Activated CD8-positive, alpha-beta memory T cell treated with anti-CD3 and anti-CD28 coated beads for 36 hours (primary cell): ENCODE results near the gene CACNA1B. TPM values are rescaled to one million over a fixed set of nuclear protein-coding genes. Genes with fewer than 3 reads are reported as not detected.
"Not testable (repeated sequence)": the region's sequence is repeated elsewhere in the genome, so short reads cannot be mapped to it uniquely, and the experiment has no call there.

ENCODE experiments used
- CTCF ChIA-PET: fragments of 350-600 bp; sonication (Branson Sonifier 250); formaldehyde crosslinking; loops from one replicate; lab custom pipeline; 2021; ENCODE audit warnings: antibody characterized with exemption; lab: Charles Lee
- POLR2A ChIA-PET: fragments of 350-600 bp; sonication (Branson Sonifier 250); formaldehyde crosslinking; loops from one replicate; lab custom pipeline; 2021; ENCODE audit warnings: antibody characterized with exemption; lab: Charles Lee
- total RNA-seq, 2 experiments: library from RNA; stranded (reverse); gene quantifications; one replicate each; pipeline ENCODE4 v1.2.3, GENCODE V29; 2021

Gene CACNA1B
- total RNA-seq, 2 experiments from 2014 or later, result not detected

DNA sequence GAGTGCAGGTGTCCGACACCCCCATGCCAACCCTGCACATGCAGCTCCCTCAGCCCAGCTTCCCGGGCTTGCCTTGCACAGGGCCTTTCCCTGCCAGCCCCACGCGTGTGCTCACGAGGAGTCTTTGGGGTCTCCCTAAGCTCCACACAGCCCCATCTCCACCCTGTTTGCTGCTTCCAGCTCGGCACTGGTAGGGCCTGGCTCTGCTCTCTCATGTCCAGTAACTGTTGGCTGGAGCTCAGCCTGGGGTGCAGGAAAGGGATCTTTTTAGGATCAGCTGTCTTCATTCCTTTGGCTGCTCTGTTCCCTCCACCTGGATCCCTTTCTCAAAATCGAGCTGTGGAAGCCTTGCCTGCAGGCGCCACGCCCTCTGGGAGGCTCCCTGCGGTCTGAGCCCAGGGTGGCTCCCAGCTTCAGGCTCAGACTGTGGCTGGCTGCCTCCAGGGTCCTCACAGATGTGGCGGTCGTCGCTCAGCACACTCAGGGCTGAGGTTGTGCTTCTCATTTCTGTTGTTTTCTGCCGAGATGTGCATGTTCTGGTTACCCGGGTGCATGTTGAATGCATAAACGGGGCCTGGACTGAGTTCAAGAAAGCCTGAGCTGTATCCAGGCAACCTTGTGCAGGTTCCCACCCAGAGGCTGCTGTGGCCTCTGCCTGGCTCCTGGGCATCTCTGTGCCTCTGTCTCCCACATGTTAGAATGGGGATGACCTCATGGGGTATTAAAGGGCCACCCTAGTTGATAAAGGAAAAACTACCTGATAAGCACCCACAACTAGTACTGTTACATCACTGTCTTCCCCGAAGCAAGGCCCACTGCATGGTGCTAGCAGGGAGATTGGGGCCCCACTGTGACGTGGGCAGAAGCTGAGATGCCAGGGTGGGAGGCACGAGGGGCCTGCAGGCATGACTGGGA is 4.3 kb downstream of the CACNA1B start:
- ChIA-PET CTCF (no interaction called here), POLR2A (no interaction called here)

DNA sequence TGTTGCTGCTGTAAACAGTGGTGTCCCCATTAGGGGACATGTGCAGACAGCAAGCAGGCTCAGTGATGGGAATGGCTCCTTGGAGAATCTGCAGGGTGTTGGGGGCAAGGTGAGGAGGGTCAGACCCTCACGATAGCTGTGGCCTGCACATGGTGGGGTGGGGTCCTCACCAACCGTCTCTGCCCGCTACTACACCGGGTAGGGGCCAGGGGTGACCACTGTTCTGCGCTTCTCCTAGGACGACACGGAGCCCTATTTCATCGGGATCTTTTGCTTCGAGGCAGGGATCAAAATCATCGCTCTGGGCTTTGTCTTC is 4.9 kb downstream of the CACNA1B start:
- POLR2A ChIA-PET, result no interaction called here
- CTCF ChIA-PET, result no interaction called here

DNA sequence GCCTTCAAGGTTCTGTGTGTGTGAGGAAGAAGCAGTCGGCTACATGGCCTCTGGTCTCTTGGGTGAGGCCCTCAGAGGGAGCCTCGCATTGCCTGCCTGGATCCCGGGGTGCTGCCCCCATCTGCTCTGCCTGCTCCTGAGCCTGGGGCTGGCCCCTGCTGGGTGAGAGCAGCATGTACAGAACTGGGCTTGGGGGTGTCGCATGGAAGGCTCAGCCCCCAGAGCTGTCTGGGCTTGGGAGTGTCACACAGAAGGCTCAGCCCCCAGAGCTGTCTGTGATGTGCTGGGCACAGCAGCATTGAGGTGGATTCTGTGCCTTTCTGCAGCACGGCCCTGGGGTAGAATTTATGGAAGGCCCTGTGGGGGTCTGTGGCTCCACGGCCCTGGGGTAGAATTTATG is 6.4 kb downstream of the CACNA1B start:
- CTCF ChIA-PET, POLR2A ChIA-PET: not testable (repeated sequence)

DNA sequence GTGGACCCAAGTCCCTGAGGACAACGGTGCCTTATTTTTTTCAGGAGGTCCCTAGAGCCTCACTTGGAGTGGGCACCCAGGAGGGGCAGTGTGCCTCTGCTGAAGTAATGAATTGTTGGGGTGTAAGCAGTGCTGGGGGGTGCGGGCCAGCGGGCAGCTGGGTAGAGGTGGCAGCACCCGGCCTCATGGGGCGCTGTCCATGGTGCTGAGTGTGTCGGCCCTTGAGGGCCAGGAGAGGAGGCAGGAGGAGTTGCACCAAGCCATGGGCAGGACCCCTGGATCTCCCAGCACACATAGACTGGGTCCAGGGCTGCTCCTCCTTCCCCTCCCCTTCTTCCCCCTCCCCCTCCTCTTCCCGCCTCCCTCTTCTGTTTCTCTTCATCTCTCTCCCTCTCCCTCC is 7.0 kb downstream of the CACNA1B start:
- POLR2A ChIA-PET, CTCF ChIA-PET: not testable (repeated sequence)

DNA sequence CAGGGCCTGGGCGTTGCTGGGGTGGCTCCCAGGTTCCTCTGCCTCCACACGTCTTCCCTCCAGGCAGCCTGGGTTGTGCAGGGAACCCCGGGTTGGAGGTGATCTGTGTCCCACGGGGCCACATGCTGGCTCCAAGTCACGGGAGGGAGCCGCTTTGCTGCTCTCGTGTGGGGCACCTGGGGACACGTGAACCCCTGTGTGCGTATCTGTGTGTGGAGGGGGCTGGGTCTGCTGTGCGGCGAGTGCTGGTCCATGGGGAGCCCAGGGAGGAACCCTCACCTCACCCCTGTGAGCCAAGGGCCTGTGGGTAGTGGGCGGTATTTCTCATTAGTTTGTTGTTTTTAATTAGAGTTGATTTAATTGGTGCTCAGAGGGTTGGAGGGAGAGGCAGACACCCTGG is 7.5 kb downstream of the CACNA1B start:
- POLR2A ChIA-PET, CTCF ChIA-PET: not testable (repeated sequence)

DNA sequence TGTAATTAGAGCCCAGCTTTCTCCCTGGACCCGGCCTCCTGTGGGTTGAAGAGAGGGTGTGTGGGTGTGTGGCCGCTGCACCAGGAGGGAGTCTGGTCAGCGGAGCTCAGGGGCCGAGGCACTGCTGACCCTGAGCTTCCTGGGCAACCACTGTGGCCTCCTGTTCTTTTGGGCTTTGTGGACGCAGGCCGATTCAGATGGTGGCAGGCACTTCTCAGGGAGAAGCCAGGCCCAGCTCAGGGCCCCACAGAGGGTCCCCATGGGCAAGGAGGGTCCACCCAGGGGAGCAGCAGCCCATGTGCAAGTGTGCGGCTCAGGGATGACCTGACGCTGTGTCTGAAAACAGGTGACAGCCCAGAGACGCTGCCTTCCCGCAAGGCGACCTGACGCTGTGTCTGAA is 11.0 kb downstream of the CACNA1B start:
- POLR2A ChIA-PET, CTCF ChIA-PET: not testable (repeated sequence)

DNA sequence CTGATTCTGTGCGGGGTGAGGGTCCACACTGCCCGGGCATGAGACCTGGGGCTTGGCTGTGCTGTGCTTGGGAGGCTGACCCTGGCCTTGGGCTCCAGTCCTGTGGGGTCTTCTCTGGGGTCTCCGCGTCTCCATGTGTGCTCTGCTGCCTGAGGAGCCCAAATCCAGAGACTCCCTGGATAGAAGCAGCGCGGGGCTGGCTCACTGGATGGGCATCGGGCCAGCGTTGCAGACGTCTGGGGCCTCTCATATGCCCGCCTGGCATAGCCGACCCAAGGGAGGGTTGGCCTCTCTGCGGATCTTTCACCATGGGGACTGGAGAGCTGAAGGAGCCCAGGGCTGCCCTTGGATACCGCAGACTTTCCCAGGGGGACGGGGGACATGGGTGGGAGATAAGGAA is 12.4 kb downstream of the CACNA1B start:
- CTCF ChIA-PET, POLR2A ChIA-PET: not testable (repeated sequence)

DNA sequence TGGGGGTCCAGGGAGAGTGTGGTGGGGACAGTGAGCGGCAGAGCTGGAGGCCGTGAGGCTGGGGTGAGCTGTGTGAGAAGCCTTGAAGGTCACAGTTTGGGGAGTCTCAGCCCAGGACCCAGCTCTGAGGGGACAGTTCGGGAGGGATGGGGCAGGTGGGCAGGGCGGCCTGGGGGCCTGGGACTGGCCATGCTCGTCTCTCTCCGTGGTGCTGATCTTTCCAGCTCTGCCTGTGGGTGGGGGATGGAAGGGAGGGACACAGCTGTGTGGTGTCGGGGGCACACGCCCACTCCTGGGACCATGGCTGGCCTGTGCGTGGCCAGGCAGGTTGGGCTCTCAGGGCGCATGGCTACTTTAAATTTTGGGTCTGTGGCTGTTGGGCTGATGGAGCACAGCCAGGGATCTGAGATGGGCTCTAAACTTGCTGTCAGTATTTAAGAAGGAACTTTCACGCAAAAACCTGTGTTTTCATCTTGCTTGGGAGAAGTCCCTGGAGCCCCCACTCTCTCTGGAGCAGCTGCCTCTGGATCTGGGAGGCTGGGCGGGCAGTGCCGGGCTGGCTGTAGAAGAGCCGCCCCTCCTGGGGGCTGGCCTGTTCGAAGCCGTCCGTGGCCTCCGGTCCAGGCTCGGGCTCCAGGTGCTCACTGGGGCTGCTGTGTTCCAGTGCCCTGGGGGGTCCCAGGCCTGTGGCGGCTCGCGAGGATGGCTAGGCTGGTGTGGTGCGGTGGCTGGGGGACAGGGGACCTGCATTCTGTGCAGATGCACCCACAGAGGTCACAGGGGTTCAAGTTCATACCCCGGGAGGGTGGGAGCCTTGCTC is 13.4 kb downstream of the CACNA1B start:
- CTCF ChIA-PET, POLR2A ChIA-PET: not testable (repeated sequence)

DNA sequence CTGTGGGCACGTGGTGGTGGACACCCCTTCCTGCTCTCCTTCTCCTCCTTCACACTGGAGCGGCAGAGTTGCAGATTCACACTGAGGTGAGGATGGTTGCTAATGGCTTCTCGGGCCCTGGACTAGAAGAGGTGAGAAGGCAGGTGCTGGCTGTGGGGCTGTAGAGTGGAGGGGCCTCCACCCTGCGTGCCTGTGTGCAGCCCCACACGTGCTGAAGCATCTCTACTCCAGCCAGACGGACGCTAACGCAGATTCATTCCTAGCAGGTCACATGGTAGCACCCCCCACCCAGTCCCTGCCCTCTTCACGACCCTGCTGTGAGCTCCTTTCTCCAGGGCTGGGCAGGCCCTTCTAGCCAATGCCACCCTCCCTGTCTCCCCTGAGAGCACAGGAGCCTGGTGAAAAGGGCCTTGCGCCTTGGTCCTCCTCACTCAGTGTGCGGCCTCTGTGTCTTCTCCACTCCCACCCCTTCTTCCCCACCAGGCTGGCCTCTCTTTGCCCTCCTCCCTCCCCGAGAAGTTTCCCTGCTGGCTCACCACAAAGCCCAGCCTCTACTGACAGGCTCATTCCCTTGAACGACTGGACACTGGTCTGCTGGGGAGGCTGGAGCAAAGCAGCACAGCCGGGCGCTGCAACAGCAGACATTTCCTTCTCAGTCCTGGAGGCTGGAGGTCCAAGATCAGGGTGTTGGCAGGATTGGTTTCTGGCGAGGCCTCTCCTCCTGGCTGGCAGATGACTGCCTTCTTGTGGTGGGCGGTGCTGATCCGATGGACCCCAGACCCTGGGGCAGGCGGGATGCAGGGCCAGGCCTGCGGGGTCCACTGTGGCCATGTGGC is 14.2 kb downstream of the CACNA1B start:
- CTCF ChIA-PET, result no interaction called here
- POLR2A ChIA-PET, result no interaction called here

DNA sequence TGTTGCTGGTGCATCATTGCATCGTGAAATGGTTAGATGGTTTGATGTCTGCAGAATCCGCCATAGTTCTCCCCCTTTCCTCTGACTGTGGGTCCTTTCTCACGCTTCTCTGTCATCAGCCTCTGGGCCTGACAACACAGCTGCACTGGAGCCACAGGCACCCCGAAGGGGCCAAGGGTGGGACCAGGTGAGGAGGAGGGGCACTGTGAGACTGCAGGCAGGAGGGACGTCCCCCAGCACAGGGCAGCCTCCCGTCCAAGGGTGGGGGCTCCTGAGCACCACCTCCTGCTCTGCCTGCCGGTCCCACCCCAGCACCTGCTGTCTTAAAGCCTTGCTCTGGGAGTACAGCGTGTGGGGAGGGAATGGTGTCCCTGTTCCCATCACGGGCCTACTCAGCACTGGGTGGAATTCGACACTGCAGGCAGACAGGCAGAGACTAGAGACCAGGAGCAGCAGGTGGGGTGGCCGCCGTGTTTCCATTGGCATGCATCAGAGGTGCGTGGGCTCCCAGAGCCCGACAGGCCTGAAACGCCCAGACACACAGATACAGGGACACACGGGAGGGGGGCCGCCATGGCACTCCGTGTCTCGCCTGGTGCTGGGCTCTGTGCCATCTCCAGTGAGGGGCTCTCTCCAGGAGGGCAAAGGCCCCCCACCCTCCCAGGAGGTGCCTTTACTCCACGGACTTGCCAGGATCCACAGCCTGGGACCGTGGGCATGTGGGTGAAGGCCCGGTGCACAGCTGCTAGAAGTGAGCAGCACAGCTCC is 15.0 kb downstream of the CACNA1B start:
- ChIA-PET CTCF (interaction anchor here (0.6 kb wide), 1 partner anchor 569 kb away, joined by 3 read pairs; no protein-coding TSS in a partner anchor), POLR2A (no interaction called here)

DNA sequence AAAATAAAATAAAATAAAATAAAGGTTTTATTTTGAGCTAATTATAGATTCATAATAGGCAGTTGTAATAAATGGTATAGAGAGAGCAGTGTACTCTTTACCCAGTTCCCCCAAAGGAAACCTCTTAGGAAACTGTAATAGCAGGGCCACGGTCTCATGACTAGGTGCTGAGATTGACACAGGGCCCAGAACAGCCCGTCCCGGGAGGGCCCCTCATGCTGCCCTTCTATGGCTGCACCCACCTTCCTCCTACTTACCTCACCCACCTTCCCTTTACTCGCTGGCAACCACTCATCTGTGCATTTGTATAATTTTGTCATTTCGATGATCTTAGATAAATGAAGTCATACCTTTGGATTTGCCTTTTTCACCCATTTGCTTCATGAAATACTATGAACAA is 16.1 kb downstream of the CACNA1B start:
- ChIA-PET POLR2A (no interaction called here), CTCF (no interaction called here)

DNA sequence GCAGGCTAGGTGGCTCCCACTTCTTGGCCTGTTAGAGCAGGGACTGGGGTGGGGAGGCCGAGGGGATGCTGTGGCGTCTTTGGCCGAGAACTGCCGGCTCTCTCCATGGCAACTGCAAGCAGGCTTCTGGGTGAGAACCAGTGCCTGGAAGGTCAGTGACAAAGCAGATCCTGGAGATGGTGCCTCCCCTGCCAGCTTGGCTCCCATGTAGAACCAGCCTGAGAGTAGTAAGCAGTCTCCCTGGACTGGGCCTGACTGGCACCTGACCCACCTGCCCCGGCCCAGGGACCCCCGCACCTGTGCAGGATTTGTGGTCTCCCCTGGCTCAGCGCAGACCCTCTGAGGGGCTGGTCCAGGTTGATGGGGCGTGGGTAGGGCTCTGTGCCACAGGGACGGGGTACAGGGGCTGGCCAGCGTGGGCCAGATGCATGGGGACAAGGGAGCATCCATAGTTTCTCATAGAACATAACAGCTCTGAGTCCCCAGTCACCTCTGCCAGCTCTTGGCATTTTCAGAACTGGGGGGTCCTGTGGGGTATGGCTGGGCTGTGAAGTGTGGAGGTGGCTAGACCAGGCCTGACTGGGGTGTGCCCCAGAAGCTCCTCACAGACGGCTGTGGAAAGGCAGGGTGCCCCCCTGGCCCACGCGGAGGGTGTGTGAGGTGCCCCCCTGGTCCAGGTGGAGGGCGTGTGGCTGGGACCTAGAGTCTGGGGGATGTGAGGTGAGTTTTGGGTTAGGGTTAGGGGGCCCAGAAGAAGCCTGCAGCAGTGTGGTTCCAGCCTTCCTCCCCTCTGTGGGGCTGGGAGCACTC is 22.2 kb downstream of the CACNA1B start:
- CTCF ChIA-PET, result no interaction called here
- POLR2A ChIA-PET, result no interaction called here

DNA sequence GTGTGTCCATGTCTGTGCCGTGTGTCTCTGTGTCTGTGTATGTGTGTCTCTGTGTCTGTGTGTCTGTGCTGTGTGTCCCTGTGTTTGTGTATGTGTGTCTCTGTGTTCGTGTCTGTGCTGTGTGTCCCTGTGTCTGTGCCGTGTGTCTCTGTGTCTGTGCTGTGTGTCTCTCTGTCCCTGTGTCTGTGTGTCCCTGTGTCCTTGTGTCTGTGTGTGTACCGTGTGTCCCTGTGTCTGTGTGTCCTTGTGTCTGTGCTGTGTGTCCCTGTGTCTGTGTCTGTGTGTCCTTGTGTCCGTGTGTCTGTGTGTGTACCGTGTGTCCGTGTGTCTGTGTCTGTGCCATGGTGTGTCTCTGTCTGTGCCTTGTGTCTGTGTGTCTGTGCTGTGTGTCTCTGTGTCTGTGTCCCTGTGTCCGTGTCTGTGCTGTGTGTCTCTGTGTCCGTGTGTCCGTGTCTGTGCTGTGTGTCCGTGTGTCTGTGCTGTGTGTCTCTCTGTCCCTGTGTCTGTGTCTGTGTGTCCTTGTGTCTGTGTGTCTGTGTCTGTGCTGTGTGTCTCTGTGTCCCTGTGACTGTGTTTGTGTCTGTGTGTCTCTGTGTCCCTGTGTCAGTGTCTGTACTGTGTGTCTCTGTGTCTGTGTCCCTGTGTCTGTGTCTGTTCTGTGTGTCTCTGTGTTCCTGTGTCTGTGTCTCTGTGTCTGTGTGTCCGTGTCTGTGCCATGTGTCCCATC is 23.2 kb downstream of the CACNA1B start:
- CTCF ChIA-PET, result no interaction called here
- POLR2A ChIA-PET, result no interaction called here

DNA sequence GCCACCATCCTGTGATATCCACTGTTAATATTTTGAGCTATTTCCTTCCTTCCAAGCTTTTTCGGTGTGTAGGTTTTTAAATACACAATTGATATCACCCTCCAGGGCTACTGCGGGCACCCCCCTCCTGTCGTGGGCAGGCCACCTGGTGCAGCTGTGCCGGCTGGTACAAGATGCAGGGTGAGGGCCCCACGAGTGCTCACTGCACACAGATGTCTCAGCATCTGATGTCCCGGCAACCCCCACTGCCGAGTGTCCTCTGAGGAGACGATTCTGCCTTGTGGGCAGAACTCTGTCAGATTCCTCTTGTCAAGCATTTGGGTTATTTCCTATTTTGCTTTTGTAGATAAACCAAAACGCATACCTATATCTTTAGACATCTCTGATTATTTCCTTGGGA is 25.1 kb downstream of the CACNA1B start:
- ChIA-PET CTCF (no interaction called here), POLR2A (no interaction called here)

DNA sequence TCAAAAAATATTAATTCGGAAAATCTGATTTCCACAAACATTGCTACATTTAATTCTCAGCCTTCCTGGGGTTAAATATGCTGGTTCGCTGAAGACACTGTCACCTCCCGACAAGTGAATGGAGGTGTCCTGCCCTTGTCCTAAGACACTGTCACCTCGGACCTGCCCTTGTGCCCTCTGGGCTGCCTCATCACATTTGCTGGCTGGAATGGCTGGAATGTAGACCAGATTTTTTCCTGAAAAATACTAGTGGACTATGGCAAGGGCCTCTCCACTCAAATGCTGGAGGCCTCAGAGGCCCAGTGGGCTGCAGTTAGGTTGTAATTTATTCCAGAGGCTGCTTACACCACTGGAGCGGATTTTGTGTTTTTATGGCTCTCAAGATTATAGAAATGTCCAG is 28.2 kb downstream of the CACNA1B start:
- CTCF ChIA-PET, result no interaction called here

DNA sequence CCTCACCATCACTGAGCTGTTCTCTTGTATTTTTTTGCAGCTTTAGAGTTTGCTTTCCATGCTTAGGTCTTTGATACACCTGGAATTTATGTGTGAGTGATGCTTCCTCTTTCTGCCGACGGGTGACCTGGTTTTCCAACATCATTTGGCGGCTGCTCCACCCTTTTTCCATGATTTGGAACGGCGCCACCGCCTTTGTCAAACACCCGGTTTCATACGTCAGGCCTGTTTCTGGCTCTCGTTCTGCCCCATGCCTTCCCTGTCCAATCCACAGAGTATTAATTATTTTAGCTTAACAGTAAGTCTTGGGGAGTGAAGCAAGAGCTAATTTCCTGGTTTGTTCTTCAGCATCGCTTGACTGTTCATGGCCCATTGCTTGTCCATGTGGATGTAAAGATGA is 30.2 kb downstream of the CACNA1B start:
- POLR2A ChIA-PET, result no interaction called here
- CTCF ChIA-PET, result interaction anchor here (1.0 kb wide), 1 partner anchor 11 kb away, joined by 3 read pairs; no protein-coding TSS in a partner anchor

More for the DNA sequence above, 28.2 kb downstream of the CACNA1B start:
- POLR2A ChIA-PET, result no interaction called here

DNA sequence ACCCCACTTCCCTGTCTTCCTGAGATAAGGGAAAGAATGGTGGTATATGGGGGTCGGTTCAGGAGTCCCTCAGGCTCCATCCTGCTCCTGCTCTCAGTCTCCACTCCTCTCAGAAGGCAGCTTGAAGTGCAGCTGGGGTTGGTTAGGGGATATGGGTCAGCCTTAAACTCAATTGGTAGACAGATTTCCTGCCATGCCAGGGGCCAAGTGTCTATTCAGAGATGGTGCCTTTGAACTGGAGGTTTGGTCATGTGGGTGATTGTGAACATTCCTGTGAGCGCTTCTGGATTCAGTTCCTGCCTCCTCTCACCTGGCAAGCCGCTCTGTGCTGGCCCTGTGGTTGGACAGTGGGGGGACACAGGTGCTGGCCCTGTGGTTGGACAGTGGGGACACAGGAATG is 35.1 kb downstream of the CACNA1B start:
- ChIA-PET CTCF (no interaction called here), POLR2A (no interaction called here)

DNA sequence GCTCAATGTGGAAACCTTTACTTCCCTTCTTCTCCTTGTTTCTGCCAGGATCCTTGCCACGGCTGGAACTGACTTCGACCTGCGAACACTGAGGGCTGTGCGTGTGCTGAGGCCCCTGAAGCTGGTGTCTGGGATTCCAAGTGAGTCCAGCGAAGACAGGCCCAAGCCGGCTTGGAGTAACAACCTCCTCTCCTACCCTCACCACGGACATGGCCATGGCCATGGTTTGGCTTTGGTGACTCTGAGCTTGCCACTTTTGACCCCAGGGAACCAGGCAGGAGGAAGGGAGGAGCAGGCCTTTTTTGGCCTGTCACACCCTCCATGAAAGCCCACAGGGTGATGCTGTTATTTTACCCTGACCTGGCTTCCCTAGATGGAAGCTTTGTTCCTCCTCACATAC is 35.5 kb downstream of the CACNA1B start:
- ChIA-PET POLR2A (interaction anchor here (0.5 kb wide), 1 partner anchor 14 kb away, joined by 3 read pairs; no protein-coding TSS in a partner anchor), CTCF (no interaction called here)
